ENCODE data around the gene PUM1.

The PUM1 gene

DNA sequence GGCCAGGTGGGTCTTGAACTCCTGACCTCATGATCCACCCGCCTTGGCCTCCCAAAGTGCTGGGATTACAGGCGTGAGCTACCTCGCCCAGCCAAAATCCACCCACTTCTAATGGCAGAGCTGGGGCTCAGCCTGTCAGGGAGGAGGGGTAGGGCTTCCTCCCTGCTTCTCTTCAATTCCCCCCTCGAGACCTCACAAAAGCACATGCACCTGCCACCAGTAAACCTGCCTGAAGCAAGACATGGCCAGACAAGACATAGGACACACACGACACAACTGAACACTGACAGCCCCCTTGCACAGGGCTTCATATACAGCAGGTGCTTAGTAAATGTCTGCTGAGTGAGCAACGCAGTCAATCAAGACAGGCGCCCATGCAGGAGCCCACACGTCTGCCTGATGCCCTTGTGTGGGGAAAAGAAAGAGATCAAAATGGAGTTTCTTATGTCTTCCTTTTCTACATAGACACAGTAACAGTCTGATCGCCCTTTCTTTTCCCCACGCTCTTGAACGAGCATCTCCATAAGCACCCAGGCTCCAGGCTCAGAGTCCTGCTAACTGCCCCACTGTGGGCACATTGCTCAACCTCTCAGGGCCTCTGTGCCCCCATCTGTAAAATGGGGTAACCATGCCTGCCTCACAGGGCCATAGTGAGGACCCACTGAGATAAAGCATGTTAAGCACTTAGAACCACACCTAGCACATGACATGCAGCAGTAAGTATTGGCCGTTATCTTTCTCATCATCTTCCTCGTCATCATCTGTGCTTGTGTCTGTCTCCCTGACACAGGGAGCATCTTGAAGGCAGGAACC is 165.7 kb downstream of the PUM1 start:
- H3K4me3 ChIP-seq (replicated peaks; ENCODE audit: low read depth, low read length) = no peak overlapping the region
- TF ChIP-seq, protein P1, sequence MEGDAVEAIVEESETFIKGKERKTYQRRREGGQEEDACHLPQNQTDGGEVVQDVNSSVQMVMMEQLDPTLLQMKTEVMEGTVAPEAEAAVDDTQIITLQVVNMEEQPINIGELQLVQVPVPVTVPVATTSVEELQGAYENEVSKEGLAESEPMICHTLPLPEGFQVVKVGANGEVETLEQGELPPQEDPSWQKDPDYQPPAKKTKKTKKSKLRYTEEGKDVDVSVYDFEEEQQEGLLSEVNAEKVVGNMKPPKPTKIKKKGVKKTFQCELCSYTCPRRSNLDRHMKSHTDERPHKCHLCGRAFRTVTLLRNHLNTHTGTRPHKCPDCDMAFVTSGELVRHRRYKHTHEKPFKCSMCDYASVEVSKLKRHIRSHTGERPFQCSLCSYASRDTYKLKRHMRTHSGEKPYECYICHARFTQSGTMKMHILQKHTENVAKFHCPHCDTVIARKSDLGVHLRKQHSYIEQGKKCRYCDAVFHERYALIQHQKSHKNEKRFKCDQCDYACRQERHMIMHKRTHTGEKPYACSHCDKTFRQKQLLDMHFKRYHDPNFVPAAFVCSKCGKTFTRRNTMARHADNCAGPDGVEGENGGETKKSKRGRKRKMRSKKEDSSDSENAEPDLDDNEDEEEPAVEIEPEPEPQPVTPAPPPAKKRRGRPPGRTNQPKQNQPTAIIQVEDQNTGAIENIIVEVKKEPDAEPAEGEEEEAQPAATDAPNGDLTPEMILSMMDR (IDR thresholded peaks at IDR 0.05; ENCODE audit: low read length, missing control alignments) = no peak
- no peak for DNase-seq (ENCODE audit: low read depth)

DNA sequence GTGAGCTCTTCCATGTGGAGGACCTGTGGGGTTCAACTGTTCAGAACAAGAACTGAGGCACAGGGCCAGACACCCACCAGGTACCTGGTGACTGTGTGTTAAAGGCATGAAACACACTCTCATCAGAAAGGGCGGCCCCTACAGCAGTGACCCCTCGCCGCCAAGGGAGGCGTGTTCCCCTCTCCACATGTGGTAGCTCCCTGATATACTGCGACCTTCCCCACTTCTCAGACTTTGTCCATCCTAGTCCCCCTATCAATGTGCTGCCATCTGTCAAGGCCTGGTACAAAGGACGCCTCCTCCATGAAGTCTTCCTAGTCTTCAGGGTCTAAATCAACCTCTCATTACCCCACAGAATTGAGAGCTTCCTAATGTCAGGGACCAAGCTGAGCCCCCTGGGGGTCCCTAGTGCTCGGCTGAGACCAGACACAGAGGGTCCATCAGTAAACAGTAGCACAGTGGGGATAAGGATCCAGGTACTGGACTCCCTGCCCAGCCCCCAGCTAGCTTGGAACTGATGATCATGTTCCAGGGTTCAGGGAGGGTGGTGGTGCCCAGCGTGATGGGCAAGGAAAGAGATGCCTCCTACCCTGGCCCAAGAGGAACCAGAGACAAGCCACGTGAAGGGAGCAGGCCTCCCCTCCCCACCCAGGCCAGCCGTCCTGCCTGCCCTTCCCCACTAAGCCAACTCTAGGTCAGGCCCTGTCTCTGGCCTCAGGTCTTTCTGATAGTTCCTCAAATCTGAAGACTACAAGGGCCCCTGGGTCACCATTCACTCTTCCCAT is 167.3 kb downstream of the PUM1 start:
- no peak overlapping the region for H3K4me3 ChIP-seq (replicated peaks; ENCODE audit: low read depth, low read length)
- TF ChIP-seq, protein P1 (IDR thresholded peaks at IDR 0.05; ENCODE audit: low read length, missing control alignments) = no peak

DNA sequence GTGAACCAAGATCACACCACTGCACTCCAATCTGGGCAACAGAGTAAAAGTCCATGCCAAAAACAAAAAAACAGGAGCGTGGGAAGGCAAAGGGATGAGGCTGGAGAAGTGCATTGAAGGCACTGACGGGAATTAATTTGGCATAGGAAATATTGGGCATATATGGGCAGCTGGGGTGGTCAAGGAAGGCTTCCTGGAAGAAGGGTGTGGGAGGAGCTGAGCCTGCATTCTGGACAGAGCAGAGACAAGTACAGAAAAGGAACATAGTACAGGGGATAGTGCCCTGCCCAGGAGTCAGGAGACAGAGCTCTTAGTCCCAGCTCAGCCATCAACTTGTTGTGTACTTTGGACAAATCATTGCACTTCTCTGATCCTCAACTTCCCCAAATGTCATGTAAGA is 168.6 kb downstream of the PUM1 start:
- H3K4me3 ChIP-seq (replicated peaks; ENCODE audit: low read depth, low read length) = no peak overlapping the region
- TF ChIP-seq, protein P1 (IDR thresholded peaks at IDR 0.05; ENCODE audit: low read length, missing control alignments) = no peak
- no peak for DNase-seq (ENCODE audit: low read depth)

More for the DNA sequence above, 167.3 kb downstream of the PUM1 start:
- no peak for DNase-seq (ENCODE audit: low read depth)

DNA sequence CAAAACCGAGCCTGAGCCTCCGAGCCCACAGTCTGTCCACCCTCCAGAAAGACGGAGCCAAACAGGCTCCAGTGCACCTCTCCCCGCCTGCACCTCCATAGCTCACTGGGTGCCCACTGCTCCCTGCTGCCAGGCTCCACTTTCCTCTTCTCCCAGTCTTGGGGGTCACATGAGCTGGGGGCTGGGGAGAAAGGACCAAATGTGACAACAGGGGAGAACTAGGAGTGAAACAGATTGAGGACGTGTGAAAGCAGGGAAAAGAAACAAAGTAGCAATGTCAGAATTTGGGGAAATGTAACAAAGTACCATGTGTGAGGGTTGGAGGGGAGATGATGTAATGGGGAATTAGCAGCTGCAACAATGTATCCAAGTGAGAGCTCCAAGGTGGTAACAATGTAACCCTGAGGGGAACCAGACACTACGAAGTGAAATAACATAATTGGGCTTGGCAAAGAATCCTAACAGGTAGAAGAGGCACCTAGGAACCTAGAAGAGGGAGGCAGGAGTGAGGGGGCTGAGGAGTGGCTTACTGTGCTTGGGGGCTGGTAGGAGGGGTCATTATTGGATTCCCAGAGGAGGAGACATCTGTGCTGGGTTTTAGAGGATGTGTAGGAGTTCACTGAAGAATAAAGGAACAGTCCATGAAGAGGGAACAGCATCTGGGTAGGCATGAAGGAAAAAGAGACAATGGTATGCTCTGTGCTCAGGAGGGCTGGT is 169.4 kb downstream of the PUM1 start:
- TF ChIP-seq, protein P1 (IDR thresholded peaks at IDR 0.05; ENCODE audit: low read length, missing control alignments) = no peak
- DNase-seq (ENCODE audit: low read depth) = no peak
- no peak overlapping the region for H3K4me3 ChIP-seq (replicated peaks; ENCODE audit: low read depth, low read length)

DNA sequence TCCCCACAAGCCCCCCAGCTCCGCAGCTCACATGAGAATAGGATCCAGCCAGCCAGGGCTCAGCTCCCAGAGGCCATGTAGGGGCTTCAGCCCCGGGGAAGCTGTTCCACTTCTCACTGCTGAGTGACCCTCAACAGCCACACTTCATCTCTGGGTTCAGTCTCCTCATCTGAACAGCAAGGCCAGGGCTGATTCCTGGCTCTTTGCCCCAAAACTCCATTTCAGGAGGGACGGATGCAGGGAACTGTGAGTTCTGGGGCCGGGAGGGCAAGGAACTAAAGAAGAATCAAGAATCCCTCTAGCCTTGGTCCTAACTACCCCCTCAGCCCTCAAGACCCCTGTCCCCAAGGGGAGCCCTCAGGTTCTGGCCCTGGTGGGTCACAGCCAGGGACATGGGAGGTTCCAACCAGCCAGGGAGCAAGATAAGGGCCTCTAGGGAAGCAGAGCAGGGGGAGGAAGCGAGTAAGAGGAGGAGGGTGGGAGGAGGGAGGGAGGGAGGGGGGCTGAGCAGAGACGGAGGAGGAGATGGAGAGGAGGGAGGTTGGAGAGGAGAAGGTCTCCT is 170.1 kb downstream of the PUM1 start:
- DNase-seq (ENCODE audit: low read depth) = no peak
- H3K4me3 ChIP-seq (replicated peaks; ENCODE audit: low read depth, low read length) = no peak overlapping the region
- TF ChIP-seq, protein P1 (IDR thresholded peaks at IDR 0.05; ENCODE audit: low read length, missing control alignments) = no peak

DNA sequence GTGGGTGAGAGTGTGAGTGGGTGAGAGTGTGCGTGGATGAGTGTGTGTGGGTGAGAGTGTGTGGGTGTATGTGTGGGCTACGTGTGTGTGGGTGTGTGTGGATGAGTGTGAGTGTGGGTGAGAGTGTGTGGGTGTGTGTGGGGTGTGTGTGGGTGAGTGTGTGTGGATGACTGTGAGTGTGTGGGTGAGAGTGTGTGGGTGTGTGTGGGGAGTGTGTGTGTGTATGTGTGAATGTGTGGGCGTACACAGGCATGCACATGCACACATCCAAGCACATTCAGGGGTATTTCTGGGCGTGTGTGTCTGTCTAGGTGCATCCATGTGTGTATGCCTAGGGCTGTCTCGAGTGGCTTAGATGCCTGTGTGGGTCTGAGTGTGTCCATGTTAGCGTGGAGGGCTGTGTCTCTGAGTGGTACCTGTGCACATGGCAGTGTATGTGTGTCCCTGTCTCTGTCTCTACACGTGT is 171.0 kb downstream of the PUM1 start:
- no peak for DNase-seq (ENCODE audit: low read depth)
- H3K4me3 ChIP-seq (replicated peaks; ENCODE audit: low read depth, low read length) = no peak overlapping the region
- TF ChIP-seq, protein P1 (IDR thresholded peaks at IDR 0.05; ENCODE audit: low read length, missing control alignments) = no peak

All from fibroblast of pulmonary artery (primary cell).